ENCODE measurements around the gene FPR3.

Gene FPR3

GRCh38 chr19:51797480-51797879 lies 2.5 kb downstream of the FPR3 start:
- no peak for TF ChIP-seq CTCF (IDR thresholded peaks at IDR 0.05)
- Histone ChIP-seq H3K36me3 (ENCODE audit: control insufficient read depth, insufficient read depth, low read length) (no peaks in the 10 kb centered on the region), H3K79me2 (no peaks in the 10 kb centered on the region), H2AFZ (no peak overlapping the region), H3K27me3 (ENCODE audit: control insufficient read depth, insufficient read depth, low read length) (no peaks in the 10 kb centered on the region), H3K4me2 (ENCODE audit: low read length) (no peak overlapping the region), H3K9me3 (ENCODE audit: control insufficient read depth, low read length) (no peaks in the 10 kb centered on the region), H3K9ac (no peak overlapping the region), H3K4me1 (peaks cover 42% of the 10 kb centered on the region), H3K27ac (no peak overlapping the region), H3K4me3 (ENCODE audit: low read depth, low read length) (no peak overlapping the region)

- Histone ChIP-seq H3K9ac (no peak overlapping the region), H3K36me3 (ENCODE audit: control insufficient read depth, insufficient read depth, low read length) (no peaks in the 10 kb centered on the region), H3K79me2 (no peaks in the 10 kb centered on the region), H3K4me3 (ENCODE audit: low read depth, low read length) (no peak overlapping the region), H3K4me2 (ENCODE audit: low read length) (no peak overlapping the region), H2AFZ (no peak overlapping the region), H3K9me3 (ENCODE audit: control insufficient read depth, low read length) (no peaks in the 10 kb centered on the region), H3K27me3 (ENCODE audit: control insufficient read depth, insufficient read depth, low read length) (no peaks in the 10 kb centered on the region), H3K27ac (peak overlapping the region; percentile 98), H3K4me1 (peaks cover 42% of the 10 kb centered on the region)
- no peak for TF ChIP-seq CTCF (IDR thresholded peaks at IDR 0.05)
Measured at GRCh38 chr19:51798062-51798461, 3.1 kb downstream of the FPR3 start.

DNA sequence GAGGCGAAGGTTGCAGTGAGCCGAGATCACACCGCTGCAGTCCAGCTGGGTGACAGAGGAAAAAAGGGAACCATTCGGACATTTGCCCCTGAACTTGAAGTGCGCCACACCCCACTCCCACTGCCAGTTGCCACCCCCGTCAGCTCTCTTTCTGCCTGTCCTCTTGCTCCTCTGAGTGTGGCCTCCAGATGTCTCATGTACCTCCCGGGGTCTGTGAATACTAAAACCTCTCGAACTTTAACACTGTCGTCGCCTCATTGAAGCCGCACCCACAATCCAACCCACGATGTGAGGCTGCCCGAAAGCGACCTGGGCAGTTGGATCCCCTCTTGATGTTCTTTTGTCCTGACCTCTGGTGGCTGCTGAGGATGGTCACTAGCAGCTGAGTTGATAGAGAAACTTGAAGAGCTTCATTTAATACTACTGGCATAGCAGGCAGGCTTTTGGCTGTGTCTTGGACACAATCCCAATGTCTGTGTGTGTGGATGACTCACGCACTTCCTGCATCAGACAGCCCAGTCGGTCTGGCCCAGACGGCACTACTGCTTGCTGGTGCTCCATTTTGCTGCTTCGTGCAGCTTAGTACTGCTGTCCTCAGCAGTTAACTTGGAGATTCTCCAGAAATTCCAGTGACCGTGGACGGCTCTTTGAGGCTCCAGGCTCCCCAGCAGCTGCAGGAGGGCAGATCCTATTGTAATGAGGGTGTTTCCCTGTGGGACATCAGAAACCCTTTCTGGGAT lies 4.2 kb downstream of the FPR3 start:
- Histone ChIP-seq H3K4me1 (peaks cover 48% of the 10 kb centered on the region), H3K27ac (peak overlapping the region; percentile 98), H3K36me3 (ENCODE audit: control insufficient read depth, insufficient read depth, low read length) (no peaks in the 10 kb centered on the region), H2AFZ (peak overlapping the region; percentile 74), H3K9me3 (ENCODE audit: control insufficient read depth, low read length) (no peaks in the 10 kb centered on the region), H3K4me2 (ENCODE audit: low read length) (peak overlapping the region; percentile 58), H3K79me2 (no peaks in the 10 kb centered on the region), H3K27me3 (ENCODE audit: control insufficient read depth, insufficient read depth, low read length) (no peaks in the 10 kb centered on the region), H3K4me3 (ENCODE audit: low read depth, low read length) (peak overlapping the region; percentile 40), H3K9ac (no peak overlapping the region)
- TF ChIP-seq CTCF (IDR thresholded peaks at IDR 0.05), result peak; percentile 40

GRCh38 chr19:51799774-51800472 lies 5.0 kb downstream of the FPR3 start:
- Histone ChIP-seq H3K4me2 (ENCODE audit: low read length) (peak overlapping the region; percentile 58), H3K9me3 (ENCODE audit: control insufficient read depth, low read length) (no peaks in the 10 kb centered on the region), H3K79me2 (no peaks in the 10 kb centered on the region), H3K4me1 (peaks cover 47% of the 10 kb centered on the region), H3K36me3 (ENCODE audit: control insufficient read depth, insufficient read depth, low read length) (no peaks in the 10 kb centered on the region), H3K27ac (peak overlapping the region; percentile 98), H2AFZ (peak overlapping the region; percentile 74), H3K9ac (no peak overlapping the region), H3K4me3 (ENCODE audit: low read depth, low read length) (peak overlapping the region; percentile 40), H3K27me3 (ENCODE audit: control insufficient read depth, insufficient read depth, low read length) (no peaks in the 10 kb centered on the region)
- TF ChIP-seq CTCF (IDR thresholded peaks at IDR 0.05), result no peak
